K562 (cell line): ENCODE results near the gene SPINT2. TPM values are rescaled to one million over a fixed set of nuclear protein-coding genes. Genes with fewer than 3 reads are reported as not detected.
A peak's percentile ranks its signal among the peaks of the same experiment; 100 is the strongest.

Experiments used
- ARID1B ChIP-seq: fragments of 450-650 bp; IDR thresholded peaks from 2 replicates; pipeline ENCODE4 v1.6.1; 2016; ENCODE audit warnings: antibody characterized with exemption, mild to moderate bottlenecking, inconsistent platforms
- ARNT ChIP-seq, 2 experiments: fragments of 450-650 bp; IDR thresholded peaks; 2 replicates each; pipeline ENCODE4 v1.6.1; 2016; ENCODE audit warnings: mild to moderate bottlenecking in 1 of 2
- EP300 ChIP-seq: IDR thresholded peaks from 2 replicates; pipeline ENCODE4 v1.6.1; 2012; ENCODE audit warnings: low read length, improper control_type of control experiment
- GABPA ChIP-seq: fragments of 200-800 bp; sonication (Bioruptor generic); conservative IDR thresholded peaks from 2 replicates; pipeline ENCODE4 v1.6.1; 2016; ENCODE audit warnings: low read depth, missing genetic modification characterization, missing compliant biosample characterization
- L3MBTL2 ChIP-seq: fragments of 450-650 bp; IDR thresholded peaks from 2 replicates; pipeline ENCODE4 v1.6.1; 2016; ENCODE audit warnings: mild to moderate bottlenecking, moderate library complexity
- MEF2D ChIP-seq: conservative IDR thresholded peaks from 2 replicates; pipeline ENCODE4 v1.6.1; 2016; ENCODE audit warnings: low read depth, missing genetic modification characterization, missing compliant biosample characterization
- NR1H2 ChIP-seq: sonication (generic); formaldehyde crosslinking; IDR thresholded peaks from 2 replicates; pipeline ENCODE4 v1.4.0; 2020; ENCODE audit warnings: mild to moderate bottlenecking, missing genetic modification reagents
- PRPF4 ChIP-seq: fragments of 200-400 bp; formaldehyde crosslinking; IDR thresholded peaks from one replicate; pipeline ENCODE4 v1.6.1; 2017; ENCODE audit warnings: low read length, low read depth, mild to moderate bottlenecking; ENCODE audit not compliant: insufficient read depth, poor library complexity, severe bottlenecking
- REST ChIP-seq, 2 experiments: fragments of 450-650 bp; formaldehyde crosslinking in 1 of 2; IDR thresholded peaks; 2 replicates each; pipeline versions ENCODE4 v1.4.0 to v1.6.1; 2014 to 2020; ENCODE audit warnings: mild to moderate bottlenecking in 2 of 2, borderline replicate concordance in 1 of 2, low read depth in 1 of 2
- RNF219 ChIP-seq: fragments of 250-450 bp; sonication (Bioruptor Pico); IDR thresholded peaks from 2 replicates; pipeline ENCODE4 v1.5.0; 2022; ENCODE audit warnings: mild to moderate bottlenecking
- SIX5 ChIP-seq, 2 experiments: IDR thresholded peaks; 2 replicates each; pipeline ENCODE4 v1.6.1; 2011; ENCODE audit warnings: low read length in 2 of 2, borderline replicate concordance in 1 of 2, low read depth in 1 of 2, mild to moderate bottlenecking in 1 of 2, moderate library complexity in 1 of 2; ENCODE audit not compliant: insufficient read depth in 1 of 2
- ZBTB17 ChIP-seq: fragments of 450-650 bp; formaldehyde crosslinking; IDR thresholded peaks from 2 replicates; pipeline ENCODE4 v1.4.0; 2020; ENCODE audit warnings: mild to moderate bottlenecking
- ZKSCAN8 ChIP-seq: fragments of 200-800 bp; sonication (Bioruptor generic); IDR thresholded peaks from 2 replicates; pipeline ENCODE4 v1.6.1; 2016; ENCODE audit warnings: missing genetic modification characterization, missing compliant biosample characterization
- ZNF263 ChIP-seq: sonication (generic); formaldehyde crosslinking; IDR thresholded peaks from 2 replicates; pipeline ENCODE4 v1.8.0; 2022; ENCODE audit warnings: mild to moderate bottlenecking, missing genetic modification reagents, borderline replicate concordance
- ZNF398 ChIP-seq: fragments of 250-450 bp; sonication (Bioruptor Pico); IDR thresholded peaks from 2 replicates; pipeline ENCODE4 v1.8.0; 2021; ENCODE audit warnings: moderate library complexity, mild to moderate bottlenecking, inconsistent platforms
- ZNF780A ChIP-seq: fragments of 250-450 bp; sonication (Bioruptor Pico); IDR thresholded peaks from 2 replicates; pipeline ENCODE4 v1.5.0; 2021; ENCODE audit warnings: mild to moderate bottlenecking
- polyA plus RNA-seq, 8 experiments: library from polyadenylated mRNA; depleted of rRNA in 4 of 8; stranded (reverse) in 5 of 8; unstranded in 3 of 8; fragments of >200 nt; fragmentation: Nextera tagmentation in 2 of 8; fragmentation: Illumina TruSeq in 1 of 8; extraction: Ambion mirVana in 2 of 8; extraction: Trizol in 1 of 8; gene quantifications; 2 replicates each; pipeline versions ENCODE4 v1.2.1 to v1.2.3, GENCODE V29; 2011 to 2014; ENCODE audit warnings: inconsistent platforms in 1 of 8, missing spikeins in 1 of 8
- total RNA-seq, 7 experiments: library from RNA; depleted of rRNA in 6 of 7; stranded (reverse); fragments of >200 nt in 6 of 7; fragmentation: Illumina TruSeq in 2 of 7; extraction: Trizol in 2 of 7; gene quantifications; 2 replicates each; pipeline versions ENCODE4 v1.2.1 to v1.2.3, GENCODE V29; 2011 to 2021; ENCODE audit warnings: low replicate concordance in 1 of 7

Gene SPINT2
- total and polyA plus RNA-seq, 9 of the 15 experiments (the other 6 are each of a cell fraction or from before 2014, with no cell fraction given) = 0.65 to 4.5 (median 3.4) TPM

GRCh38 chr19:38270587-38271167 lies 6.3 kb downstream of the SPINT2 start (continued):
- no peak for TF ChIP-seq RNF219
- no peak for TF ChIP-seq REST (IDR thresholded peaks at IDR 0.05; ENCODE audit: borderline replicate concordance)
- no peak for TF ChIP-seq REST (CRISPR knock-in tag; IDR thresholded peaks at IDR 0.05; ENCODE audit: low read depth)
- TF ChIP-seq NR1H2 (CRISPR knock-in tag) = no peak
- peak; percentile 52; the same call in 1 of the 2 replicates for TF ChIP-seq L3MBTL2
- no peak for TF ChIP-seq ZNF263 (CRISPR knock-in tag)
- no peak for TF ChIP-seq SIX5 (IDR thresholded peaks at IDR 0.05; ENCODE audit: borderline replicate concordance in 1 of 2, insufficient read depth in 1 of 2, low read depth in 1 of 2, low read length in 2 of 2)
- TF ChIP-seq ZNF398 (CRISPR knock-in tag) = no peak
- TF ChIP-seq ZNF780A (CRISPR knock-in tag) = no peak
- peak; percentile 59 for TF ChIP-seq ARID1B
- TF ChIP-seq PRPF4 = no peak
- TF ChIP-seq GABPA (tag) = no peak
- no peak for TF ChIP-seq ZKSCAN8
- TF ChIP-seq MEF2D = no peak
- TF ChIP-seq EP300 = peak; percentile 60; the same call in 1 of the 2 replicates
- TF ChIP-seq ARNT (IDR thresholded peaks at IDR 0.05) = no peak
- TF ChIP-seq ZBTB17 (CRISPR knock-in tag) = no peak
